K562 (cell line): ENCODE data around the gene KANK2. TPM values are rescaled to one million over a fixed set of nuclear protein-coding genes. Genes with fewer than 3 reads are reported as not detected.

Experiments used
- ATAC-seq: fragments of 200-7000 bp; cut with Tn5 transposase; 3 replicates; pipeline ENCODE4 v1.9.1; 2020; ENCODE audit warnings: moderate library complexity
- BruUV-seq: library from RNA; stranded (reverse); fragments of 400-500 nt; replicated peaks from 2 replicates; lab custom pipeline; 2021; lab: Mats Ljungman, UMichigan
- CTCF ChIA-PET: fragments of 300-600 bp; formaldehyde crosslinking; extraction: SDS; loops from one replicate; lab custom pipeline; 2021; ENCODE audit warnings: low intra/inter-chr PET ratio; lab: Yijun Ruan, JAX
- POLR2A ChIA-PET: fragments of 300-600, 350-650 bp; sonication (Branson Sonifier 250); formaldehyde crosslinking; extraction: SDS; loops from one replicate; lab custom pipeline; 2021; ENCODE audit warnings: antibody characterized with exemption, inconsistent platforms; lab: Yijun Ruan, JAX
- DNase-seq, 4 experiments: peaks; one replicate each; pipeline versions ENCODE4 v3.0.0 to v3.0.0-alpha.2; 2011 to 2018; ENCODE audit warnings: low spot score in 3 of 4, mixed read lengths in 3 of 4; ENCODE audit errors: extremely low read depth in 1 of 4
- FAIRE-seq: peaks from 2 replicates; lab custom pipeline; 2011; peaks lifted over from hg19 to GRCh38; lab: Jason Lieb, UNC
- H2AFZ ChIP-seq: 2 replicates; pipeline ENCODE4 v1.6.0; 2011; ENCODE audit warnings: low read depth, low read length, control low read depth, inconsistent platforms
- H3K27ac ChIP-seq: fragments of 200-600 bp; 3 replicates; pipeline ENCODE4 v1.8.0; 2011; ENCODE audit warnings: low read depth, mild to moderate bottlenecking, control low read depth, inconsistent platforms, low read length, moderate library complexity, mixed read lengths; ENCODE audit errors: extremely low read depth
- H3K27me3 ChIP-seq, 2 experiments: fragments of 300-600 bp in 1 of 2; 2 replicates in 1 of 2; 3 replicates in 1 of 2; pipeline versions ENCODE4 v1.6.0 to v1.8.0; 2011; ENCODE audit warnings: inconsistent platforms in 2 of 2, low read length in 2 of 2, mild to moderate bottlenecking in 1 of 2, mixed read lengths in 1 of 2, moderate library complexity in 1 of 2; ENCODE audit not compliant: control insufficient read depth in 2 of 2, insufficient read depth in 2 of 2
- H3K36me3 ChIP-seq: fragments of 300-600 bp; 3 replicates; pipeline ENCODE4 v1.8.0; 2011; ENCODE audit warnings: mild to moderate bottlenecking, low read length, inconsistent platforms; ENCODE audit not compliant: control insufficient read depth, insufficient read depth
- H3K4me1 ChIP-seq, 2 experiments: fragments of 200-600 bp in 1 of 2; replicated peaks in 1 of 2; 2 replicates in 1 of 2; 3 replicates in 1 of 2; pipeline versions ENCODE4 v1.5.1 to v1.8.0; 2011; ENCODE audit warnings: inconsistent platforms in 2 of 2, low read length in 2 of 2, mild to moderate bottlenecking in 1 of 2, mixed read lengths in 1 of 2, moderate library complexity in 1 of 2; ENCODE audit not compliant: control insufficient read depth in 2 of 2, insufficient read depth in 2 of 2
- H3K4me2 ChIP-seq: 2 replicates; pipeline ENCODE4 v1.6.1; 2011; ENCODE audit warnings: low read length, control low read depth, inconsistent platforms, mixed read lengths; ENCODE audit not compliant: insufficient read depth
- H3K4me3 ChIP-seq: fragments of 200-600 bp; sonication (generic), shearing (Covaris generic); 2 replicates; pipeline ENCODE4 v1.5.1; 2016; ENCODE audit warnings: control low read depth, inconsistent platforms
- H3K79me2 ChIP-seq: fragments of 200-600 bp; 3 replicates; pipeline ENCODE4 v1.8.0; 2011; ENCODE audit warnings: low read length, inconsistent platforms; ENCODE audit not compliant: control insufficient read depth, insufficient read depth
- H3K9ac ChIP-seq, 2 experiments: 2 replicates each; pipeline versions ENCODE4 v1.6.0 to v1.6.1; 2011; ENCODE audit warnings: low read depth in 2 of 2, low read length in 2 of 2, control low read depth in 1 of 2, inconsistent platforms in 1 of 2, mild to moderate bottlenecking in 1 of 2, mixed read lengths in 1 of 2; ENCODE audit not compliant: insufficient read depth in 1 of 2
- H3K9me1 ChIP-seq: one replicate; pipeline ENCODE4 v1.6.0; 2011; ENCODE audit warnings: inconsistent platforms, mild to moderate bottlenecking, low read length, moderate library complexity; ENCODE audit not compliant: control insufficient read depth, insufficient read depth
- H3K9me3 ChIP-seq: replicated peaks from 2 replicates; pipeline ENCODE4 v1.5.1; 2011; ENCODE audit warnings: low read depth, low read length, inconsistent platforms; ENCODE audit not compliant: control insufficient read depth, insufficient read depth
- H4K20me1 ChIP-seq: replicated peaks from 2 replicates; pipeline ENCODE4 v1.6.1; 2011; ENCODE audit warnings: low read length, inconsistent platforms, mixed read lengths; ENCODE audit not compliant: control insufficient read depth, insufficient read depth
- ARHGAP35 ChIP-seq: fragments of 450-650 bp; IDR thresholded peaks from 2 replicates; pipeline ENCODE4 v1.6.1; 2018; ENCODE audit not compliant: partially characterized antibody
- BRD4 ChIP-seq: fragments of 200-600 bp; sonication (generic); IDR thresholded peaks from 2 replicates; pipeline ENCODE4 v1.6.1; 2017; ENCODE audit warnings: inconsistent platforms
- CREBBP ChIP-seq: IDR thresholded peaks from one replicate; pipeline ENCODE4 v1.6.1; 2012; ENCODE audit warnings: low read depth, mild to moderate bottlenecking, control low read depth, inconsistent platforms, low read length
- HLTF ChIP-seq: fragments of 450-650 bp; IDR thresholded peaks from 2 replicates; pipeline ENCODE4 v1.6.1; 2016
- HMGN3 ChIP-seq: IDR thresholded peaks from 2 replicates; pipeline ENCODE4 v1.6.1; 2011; ENCODE audit warnings: borderline replicate concordance, low read depth, mild to moderate bottlenecking, mixed read lengths, low read length; ENCODE audit not compliant: insufficient read length; ENCODE audit errors: extremely low read depth
- MED1 ChIP-seq: sonication (generic); formaldehyde crosslinking; IDR thresholded peaks from 2 replicates; pipeline ENCODE4 v1.8.1; 2023; ENCODE audit warnings: missing genetic modification reagents, borderline replicate concordance
- TCFL5 ChIP-seq: fragments of 250-450 bp; sonication (Bioruptor Pico); conservative IDR thresholded peaks from 2 replicates; pipeline ENCODE4 v1.6.1; 2021; ENCODE audit warnings: mild to moderate bottlenecking, moderate library complexity, matching md5 sums
- YY1 ChIP-seq, 3 experiments: IDR thresholded peaks; 2 replicates each; pipeline ENCODE4 v1.6.1; 2011; ENCODE audit warnings: low read length in 2 of 3, mild to moderate bottlenecking in 2 of 3, moderate library complexity in 2 of 3, borderline replicate concordance in 1 of 3, control low read depth in 1 of 3, low read depth in 1 of 3; ENCODE audit not compliant: insufficient read depth in 3 of 3, insufficient replicate concordance in 2 of 3, control insufficient read depth in 1 of 3, insufficient read length in 1 of 3; ENCODE audit errors: extremely low read depth in 1 of 3
- ZFP36 ChIP-seq: fragments of 150-350 bp; IDR thresholded peaks from 2 replicates; pipeline ENCODE4 v1.6.1; 2018; ENCODE audit warnings: low read length, low read depth; ENCODE audit not compliant: partially characterized antibody
- ZNF23 ChIP-seq: fragments of 250-450 bp; sonication (Bioruptor Pico); IDR thresholded peaks from 2 replicates; pipeline ENCODE4 v1.4.0; 2020; ENCODE audit warnings: mild to moderate bottlenecking
- ZNF57 ChIP-seq: fragments of 450-650 bp; formaldehyde crosslinking; IDR thresholded peaks from 2 replicates; pipeline ENCODE4 v1.4.0; 2020; ENCODE audit warnings: mild to moderate bottlenecking, moderate library complexity
- WGBS: fragments of 100-300 bp; shearing (Covaris generic); methylation state at CpG from one replicate; pipeline ENCODE4 v1.1.6; 2016; ENCODE audit warnings: low coverage, mixed read lengths; ENCODE audit not compliant: insufficient coverage; ENCODE audit errors: missing lambda C conversion rate; 5-methylcytosine and 5-hydroxymethylcytosine counted together
- in situ Hi-C: fragments of 300-500 bp; cut with MboI; formaldehyde crosslinking; loops from 4 replicates; pipeline ENCODE4 v1.15.0; 2018; ENCODE audit warnings: inconsistent platforms, mixed read lengths
- intact Hi-C: fragments of 100-400 bp; cut with micrococcal nuclease; formaldehyde crosslinking; loops from 2 replicates; pipeline ENCODE4 v1.14.2; 2022
- polyA plus RNA-seq, 8 experiments: library from polyadenylated mRNA; depleted of rRNA in 4 of 8; stranded (reverse) in 5 of 8; unstranded in 3 of 8; fragments of >200 nt; fragmentation: Nextera tagmentation in 2 of 8; fragmentation: Illumina TruSeq in 1 of 8; extraction: Ambion mirVana in 2 of 8; extraction: Trizol in 1 of 8; gene quantifications; 2 replicates each; pipeline versions ENCODE4 v1.2.1 to v1.2.3, GENCODE V29; 2011 to 2014; ENCODE audit warnings: inconsistent platforms in 1 of 8, missing spikeins in 1 of 8
- total RNA-seq, 7 experiments: library from RNA; depleted of rRNA in 6 of 7; stranded (reverse); fragments of >200 nt in 6 of 7; fragmentation: Illumina TruSeq in 2 of 7; extraction: Trizol in 2 of 7; gene quantifications; 2 replicates each; pipeline versions ENCODE4 v1.2.1 to v1.2.3, GENCODE V29; 2011 to 2021; ENCODE audit warnings: low replicate concordance in 1 of 7
- TF ChIP-seq, protein P1 (sequence below): sonication (generic); formaldehyde crosslinking; IDR thresholded peaks from 2 replicates; pipeline ENCODE4 v1.8.1; 2023; ENCODE audit warnings: mild to moderate bottlenecking, missing genetic modification reagents
- TF ChIP-seq, protein P2 (sequence below): sonication (generic); formaldehyde crosslinking; IDR thresholded peaks from 2 replicates; pipeline ENCODE4 v1.8.0; 2022; ENCODE audit warnings: mild to moderate bottlenecking, missing genetic modification reagents

Gene KANK2
- total and polyA plus RNA-seq, 9 of the 15 experiments (the other 6 are each of a cell fraction or from before 2014, with no cell fraction given): 4.4 to 47.8 (median 21.3) TPM

DNA sequence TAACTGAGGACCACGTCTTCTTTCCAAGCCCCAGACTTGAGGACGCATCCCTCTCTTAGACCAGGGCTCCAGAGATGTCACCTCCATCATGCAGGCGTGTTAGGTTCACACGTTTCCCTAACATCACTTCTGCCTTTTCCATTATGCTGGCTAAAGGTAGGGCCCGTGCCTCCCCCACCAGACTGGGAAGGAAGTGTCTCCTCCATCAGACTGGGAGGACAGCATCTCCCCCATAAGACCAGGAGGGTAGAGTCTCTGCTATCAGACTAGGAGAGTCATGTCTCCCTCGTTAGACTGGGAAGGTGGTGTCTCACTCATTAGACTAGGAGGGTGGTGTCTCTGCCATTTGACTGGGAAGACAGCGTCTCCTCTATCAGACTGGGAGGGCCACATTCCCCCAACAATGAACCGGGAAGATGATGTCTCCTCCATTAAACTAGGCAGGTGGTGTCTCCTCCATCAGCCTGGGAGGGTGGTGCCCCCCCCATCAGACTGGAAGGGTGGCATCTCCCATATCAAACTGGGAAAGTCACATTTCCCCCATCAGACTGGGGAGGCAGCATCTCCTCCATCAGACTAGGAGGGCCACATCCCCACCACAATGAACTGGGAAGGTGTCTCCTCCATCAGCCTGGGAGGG lies 23.7 kb downstream of the KANK2 start:
- Histone ChIP-seq H3K9me1 (no peaks in the 10 kb centered on the region), H3K9ac (no peak overlapping the region), H3K4me1 (peaks cover 0 to 4% of the 10 kb centered on the region in 2 experiments; a peak in 2 of 5 replicates), H3K79me2 (no peaks in the 10 kb centered on the region), H2AFZ (no peak overlapping the region), H3K4me3 (no peak overlapping the region), H3K27me3 (no peaks in the 10 kb centered on the region), H3K27ac (no peak overlapping the region), H3K4me2 (no peak overlapping the region), H3K36me3 (peaks cover 64% of the 10 kb centered on the region), H3K9me3 (no peaks in the 10 kb centered on the region), H4K20me1 (no peaks in the 10 kb centered on the region)
- DNase-seq: no peak
- ChIA-PET POLR2A (no interaction called here), CTCF (no interaction called here)
- intact Hi-C loops (no loop called here), in situ Hi-C loops (no loop called here)
- no TSS peak for BruUV-seq
- WGBS: 87% methylated on average over 8 of the region's 8 CpGs
- no peak for FAIRE-seq
- ATAC-seq: no peak
- TF ChIP-seq ZFP36 (peak; percentile 78), ARHGAP35 (peak; percentile 12), BRD4 (no peak)
- TF ChIP-seq, all 486 proteins: peak for 2

DNA sequence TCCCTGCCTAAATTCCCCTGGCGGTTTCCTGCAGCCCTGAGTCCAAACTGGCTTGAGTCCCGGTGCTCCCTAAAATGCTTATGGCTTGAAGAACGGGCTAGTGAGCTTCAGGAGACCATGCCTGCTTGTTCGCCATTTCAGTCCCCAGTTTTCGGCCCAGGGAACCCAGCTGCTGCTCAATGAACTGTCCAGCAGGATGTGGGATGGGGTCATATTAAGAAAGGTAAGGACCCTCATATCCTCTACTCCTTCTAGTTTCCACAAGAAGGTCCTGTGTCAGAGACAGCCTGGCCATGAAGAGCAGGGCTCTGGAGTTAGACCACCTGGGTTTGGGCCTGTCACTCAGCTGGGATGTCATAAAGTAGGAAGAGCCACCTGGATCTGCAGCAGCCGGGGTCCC lies 24.8 kb downstream of the KANK2 start:
- no peak overlapping the region for H2AFZ ChIP-seq
- no peaks in the 10 kb centered on the region for H3K79me2 ChIP-seq
- no peaks in the 10 kb centered on the region; a peak in 1 of 5 replicates for H3K4me1 ChIP-seq
- ATAC-seq (no peak), FAIRE-seq (no peak), DNase-seq (no peak)
- H3K27ac ChIP-seq: no peak overlapping the region
- WGBS: 81% methylated on average over 5 of the region's 6 CpGs
- no peaks in the 10 kb centered on the region for H3K9me3 ChIP-seq
- H3K27me3 ChIP-seq: no peaks in the 10 kb centered on the region
- H3K4me3 ChIP-seq: no peak overlapping the region
- H3K36me3 ChIP-seq: peaks cover 63% of the 10 kb centered on the region
- peak overlapping the region in 1 of 2 experiments; percentile 36; a peak in 1 of 4 replicates for H3K9ac ChIP-seq
- H3K4me2 ChIP-seq: no peak overlapping the region
- in situ Hi-C loops (no loop called here), intact Hi-C loops (no loop called here)
- H3K9me1 ChIP-seq: no peaks in the 10 kb centered on the region
- H4K20me1 ChIP-seq: no peaks in the 10 kb centered on the region
- BruUV-seq: no TSS peak
- ChIA-PET CTCF (no interaction called here), POLR2A (interaction anchor here (0.6 kb wide), 2 partner anchors 21 to 36 kb away, joined by 3 read pairs; no protein-coding TSS in a partner anchor)
- TF ChIP-seq, protein P1, sequence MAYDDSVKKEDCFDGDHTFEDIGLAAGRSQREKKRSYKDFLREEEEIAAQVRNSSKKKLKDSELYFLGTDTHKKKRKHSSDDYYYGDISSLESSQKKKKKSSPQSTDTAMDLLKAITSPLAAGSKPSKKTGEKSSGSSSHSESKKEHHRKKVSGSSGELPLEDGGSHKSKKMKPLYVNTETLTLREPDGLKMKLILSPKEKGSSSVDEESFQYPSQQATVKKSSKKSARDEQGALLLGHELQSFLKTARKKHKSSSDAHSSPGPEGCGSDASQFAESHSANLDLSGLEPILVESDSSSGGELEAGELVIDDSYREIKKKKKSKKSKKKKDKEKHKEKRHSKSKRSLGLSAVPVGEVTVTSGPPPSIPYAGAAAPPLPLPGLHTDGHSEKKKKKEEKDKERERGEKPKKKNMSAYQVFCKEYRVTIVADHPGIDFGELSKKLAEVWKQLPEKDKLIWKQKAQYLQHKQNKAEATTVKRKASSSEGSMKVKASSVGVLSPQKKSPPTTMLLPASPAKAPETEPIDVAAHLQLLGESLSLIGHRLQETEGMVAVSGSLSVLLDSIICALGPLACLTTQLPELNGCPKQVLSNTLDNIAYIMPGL: no peak
- TF ChIP-seq ZNF23 (CRISPR knock-in tag) (no peak), HMGN3 (no peak), YY1 (IDR thresholded peaks at IDR 0.05; ENCODE audit: borderline replicate concordance in 1 of 3, control insufficient read depth in 1 of 3, extremely low read depth in 1 of 3, insufficient read depth in 3 of 3, insufficient read length in 1 of 3, insufficient replicate concordance in 2 of 3, low read depth in 1 of 3, low read length in 2 of 3) (no peak), TCFL5 (CRISPR knock-in tag) (no peak), HLTF (no peak), BRD4 (no peak), ZNF57 (CRISPR knock-in tag) (no peak), MED1 (CRISPR knock-in tag) (no peak), CREBBP (no peak)
- TF ChIP-seq, protein P2, sequence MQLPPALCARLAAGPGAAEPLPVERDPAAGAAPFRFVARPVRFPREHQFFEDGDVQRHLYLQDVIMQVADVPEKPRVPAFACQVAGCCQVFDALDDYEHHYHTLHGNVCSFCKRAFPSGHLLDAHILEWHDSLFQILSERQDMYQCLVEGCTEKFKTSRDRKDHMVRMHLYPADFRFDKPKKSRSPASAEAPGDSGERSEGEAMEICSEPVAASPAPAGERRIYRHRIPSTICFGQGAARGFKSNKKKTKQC: no peak
